ENCODE data around the gene HNF4A. TPM values are rescaled to one million over a fixed set of nuclear protein-coding genes. Genes with fewer than 3 reads are reported as not detected.
"Not testable (repeated sequence)": the region's sequence is repeated elsewhere in the genome, so short reads cannot be mapped to it uniquely, and the experiment has no call there.

HNF4A gene
- polyA plus RNA-seq, 1 experiment = not detected

GRCh38 chr20:44343162-44343675 lies 12.3 kb upstream of the HNF4A start:
- POLR2A ChIA-PET = no interaction called here
- TF ChIP-seq, protein P1, sequence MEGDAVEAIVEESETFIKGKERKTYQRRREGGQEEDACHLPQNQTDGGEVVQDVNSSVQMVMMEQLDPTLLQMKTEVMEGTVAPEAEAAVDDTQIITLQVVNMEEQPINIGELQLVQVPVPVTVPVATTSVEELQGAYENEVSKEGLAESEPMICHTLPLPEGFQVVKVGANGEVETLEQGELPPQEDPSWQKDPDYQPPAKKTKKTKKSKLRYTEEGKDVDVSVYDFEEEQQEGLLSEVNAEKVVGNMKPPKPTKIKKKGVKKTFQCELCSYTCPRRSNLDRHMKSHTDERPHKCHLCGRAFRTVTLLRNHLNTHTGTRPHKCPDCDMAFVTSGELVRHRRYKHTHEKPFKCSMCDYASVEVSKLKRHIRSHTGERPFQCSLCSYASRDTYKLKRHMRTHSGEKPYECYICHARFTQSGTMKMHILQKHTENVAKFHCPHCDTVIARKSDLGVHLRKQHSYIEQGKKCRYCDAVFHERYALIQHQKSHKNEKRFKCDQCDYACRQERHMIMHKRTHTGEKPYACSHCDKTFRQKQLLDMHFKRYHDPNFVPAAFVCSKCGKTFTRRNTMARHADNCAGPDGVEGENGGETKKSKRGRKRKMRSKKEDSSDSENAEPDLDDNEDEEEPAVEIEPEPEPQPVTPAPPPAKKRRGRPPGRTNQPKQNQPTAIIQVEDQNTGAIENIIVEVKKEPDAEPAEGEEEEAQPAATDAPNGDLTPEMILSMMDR (IDR thresholded peaks at IDR 0.05; ENCODE audit: low read depth, low read length) = no peak
- Histone ChIP-seq H3K9me3 (ENCODE audit: control insufficient read depth, insufficient read depth, low read length) (no peaks in the 10 kb centered on the region), H3K27me3 (ENCODE audit: control insufficient read depth, insufficient read depth, low read length) (peaks cover 11% of the 10 kb centered on the region), H3K4me3 (ENCODE audit: low read depth, low read length) (no peak overlapping the region), H3K27ac (ENCODE audit: low read depth, low read length) (no peak overlapping the region)
- DNase-seq (ENCODE audit: low read depth, low spot score) = no peak
- CTCF ChIA-PET = interaction anchor here (1.3 to 1.4 kb wide), 2 partner anchors 32 to 126 kb away, joined by 4 to 5 read pairs; no protein-coding TSS in a partner anchor

DNA sequence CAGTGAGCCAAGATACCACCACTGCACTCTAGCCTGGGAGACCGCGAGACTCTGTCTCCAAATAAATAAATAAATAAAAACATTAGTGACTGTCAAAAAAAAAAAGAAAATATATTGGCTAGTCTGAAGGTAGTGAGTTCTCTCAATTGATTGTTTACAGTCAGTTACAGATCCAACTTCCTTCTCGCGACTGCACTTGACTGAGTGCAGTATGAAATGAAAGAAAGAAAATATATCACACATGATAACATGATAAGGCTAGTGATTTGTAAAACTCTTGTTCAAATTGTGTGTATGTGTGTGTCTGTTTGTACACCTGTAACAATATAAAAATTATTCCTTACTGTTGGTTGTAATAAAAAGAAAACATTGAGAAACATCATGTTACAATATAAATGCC lies 10.8 kb upstream of the HNF4A start:
- no peak overlapping the region for H3K4me3 ChIP-seq (ENCODE audit: low read depth, low read length)
- no peak overlapping the region for H3K27ac ChIP-seq (ENCODE audit: low read depth, low read length)
- ChIA-PET CTCF (interaction anchor here (0.6 kb wide), 1 partner anchor 34 kb away, joined by 7 read pairs; the partner anchor contains the start of gene FITM2), POLR2A (no interaction called here)
- TF ChIP-seq, protein P1 (IDR thresholded peaks at IDR 0.05; ENCODE audit: low read depth, low read length) = no peak
- no peaks in the 10 kb centered on the region for H3K9me3 ChIP-seq (ENCODE audit: control insufficient read depth, insufficient read depth, low read length)
- no peak for DNase-seq (ENCODE audit: low read depth, low spot score)
- peaks cover 9% of the 10 kb centered on the region for H3K27me3 ChIP-seq (ENCODE audit: control insufficient read depth, insufficient read depth, low read length)

DNA sequence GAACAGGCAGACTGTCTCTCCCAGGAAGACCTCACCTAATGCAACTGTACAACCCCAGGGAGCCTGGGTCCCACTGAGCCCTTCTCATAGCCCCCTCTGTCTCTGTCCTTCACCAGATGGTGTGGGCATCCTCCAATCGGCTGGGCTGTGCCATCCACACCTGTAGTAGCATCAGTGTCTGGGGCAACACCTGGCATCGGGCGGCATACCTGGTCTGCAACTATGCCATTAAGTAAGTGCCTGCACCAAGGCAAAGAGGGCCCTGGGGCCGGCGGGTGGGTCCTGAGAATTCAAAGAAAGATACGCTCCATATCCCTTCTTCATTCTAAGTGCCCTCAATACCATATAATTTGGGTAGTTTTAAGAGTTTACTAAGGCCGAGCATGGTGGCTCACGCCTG lies 10.4 kb upstream of the HNF4A start:
- Histone ChIP-seq H3K27me3 (ENCODE audit: control insufficient read depth, insufficient read depth, low read length) (peaks cover 9% of the 10 kb centered on the region), H3K9me3 (ENCODE audit: control insufficient read depth, insufficient read depth, low read length) (no peaks in the 10 kb centered on the region), H3K4me3 (ENCODE audit: low read depth, low read length) (no peak overlapping the region), H3K27ac (ENCODE audit: low read depth, low read length) (no peak overlapping the region)
- ChIA-PET CTCF (no interaction called here), POLR2A (no interaction called here)
- DNase-seq (ENCODE audit: low read depth, low spot score) = no peak
- TF ChIP-seq, protein P1 (IDR thresholded peaks at IDR 0.05; ENCODE audit: low read depth, low read length) = no peak

- POLR2A ChIA-PET; H3K9me3 ChIP-seq (ENCODE audit: control insufficient read depth, insufficient read depth, low read length); H3K4me3 ChIP-seq (ENCODE audit: low read depth, low read length); H3K27ac ChIP-seq (ENCODE audit: low read depth, low read length); CTCF ChIA-PET; DNase-seq (ENCODE audit: low read depth, low spot score); H3K27me3 ChIP-seq (ENCODE audit: control insufficient read depth, insufficient read depth, low read length): not testable (repeated sequence)
These were observed 9.6 kb upstream of the HNF4A start for GRCh38 chr20:44345941-44346340.

DNA sequence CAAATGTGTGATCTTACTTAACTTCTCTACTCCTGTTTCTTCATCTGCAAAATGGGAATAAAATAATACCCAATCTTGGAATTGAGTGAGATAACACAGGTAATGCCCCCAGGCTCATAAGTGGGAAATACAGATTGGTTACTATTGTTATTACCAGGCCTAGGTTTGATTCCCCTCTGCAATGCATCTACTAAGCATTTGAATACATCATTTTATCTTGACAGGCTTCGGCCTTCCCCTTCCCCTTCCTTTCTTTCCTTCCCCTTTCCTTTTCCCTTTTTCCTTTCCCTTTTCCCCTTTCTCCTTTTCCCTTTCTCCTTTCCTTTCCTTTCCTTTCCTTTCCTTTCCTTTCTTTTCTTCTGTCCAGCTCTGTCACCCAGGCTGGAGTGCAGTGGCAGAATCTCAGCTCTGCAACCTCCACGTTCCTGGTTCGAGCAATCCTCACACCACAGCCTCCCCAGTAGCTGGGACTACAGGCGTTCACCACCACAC lies 7.3 kb upstream of the HNF4A start:
- no peak for DNase-seq (ENCODE audit: low read depth, low spot score)
- TF ChIP-seq, protein P1 (IDR thresholded peaks at IDR 0.05; ENCODE audit: low read depth, low read length) = no peak
- peaks cover 5% of the 10 kb centered on the region for H3K27me3 ChIP-seq (ENCODE audit: control insufficient read depth, insufficient read depth, low read length)
- no peaks in the 10 kb centered on the region for H3K9me3 ChIP-seq (ENCODE audit: control insufficient read depth, insufficient read depth, low read length)
- no peak overlapping the region for H3K4me3 ChIP-seq (ENCODE audit: low read depth, low read length)
- POLR2A ChIA-PET = no interaction called here
- H3K27ac ChIP-seq (ENCODE audit: low read depth, low read length) = no peak overlapping the region
- CTCF ChIA-PET = no interaction called here

Data from AG04450 (cell line).